Vagina (tissue), 2 donors: ENCODE results near the gene DENND5B.

ENCODE experiments used
- CTCF ChIP-seq, 3 experiments: fragments of 450-650 bp in 2 of 3; fragments of 200-600 bp in 1 of 3; sonication (generic) in 1 of 3; IDR thresholded peaks; one replicate each; pipeline ENCODE4 v1.5.1; 2017 to 2019; ENCODE audit warnings: antibody characterized with exemption in 3 of 3, mild to moderate bottlenecking in 2 of 3, moderate library complexity in 2 of 3
- POLR2A ChIP-seq, 2 donors: fragments of 450-650 bp; IDR thresholded peaks; one replicate each; pipeline ENCODE4 v1.6.1; 2017; ENCODE audit warnings: antibody characterized with exemption in 2 of 2, mild to moderate bottlenecking in 2 of 2, moderate library complexity in 2 of 2

GRCh38 chr12:31506515-31507306 lies 84.2 kb downstream of the DENND5B start:
- TF ChIP-seq CTCF (IDR thresholded peaks at IDR 0.05) (no peak), POLR2A (IDR thresholded peaks at IDR 0.05) (no peak)
